Right cardiac atrium (tissue), 5 donors: ENCODE results near the gene RASGEF1C. TPM values are rescaled to one million over a fixed set of nuclear protein-coding genes. Genes with fewer than 3 reads are reported as not detected.

Experiments used
- ATAC-seq, 2 donors: fragments of 200-7000 bp; cut with Tn5 transposase; one replicate each; pipeline versions ENCODE4 v1.8.0 to v1.9.1; 2020; ENCODE audit warnings: moderate library complexity in 2 of 2, mild to moderate bottlenecking in 1 of 2
- DNase-seq, 3 donors: peaks; one replicate each; pipeline ENCODE4 v3.0.0-alpha.2; 2020
- H3K27ac ChIP-seq: one replicate; pipeline ENCODE4 v1.5.1; 2013; ENCODE audit warnings: mild to moderate bottlenecking, low read length, control low read depth, moderate library complexity
- H3K27me3 ChIP-seq: one replicate; pipeline ENCODE4 v1.6.1; 2013; ENCODE audit not compliant: control insufficient read depth, insufficient read depth
- H3K4me1 ChIP-seq: one replicate; pipeline ENCODE4 v1.6.1; 2013; ENCODE audit warnings: low read length; ENCODE audit not compliant: control insufficient read depth, insufficient read depth
- H3K4me3 ChIP-seq: one replicate; pipeline ENCODE4 v1.5.1; 2013; ENCODE audit warnings: low read length, control low read depth
- H3K9me3 ChIP-seq: one replicate; pipeline ENCODE4 v1.6.1; 2013; ENCODE audit warnings: low read length; ENCODE audit not compliant: control insufficient read depth
- WGBS: extraction: QIAGEN DNeasy Blood & Tissue Kit; methylation state at CpG from one replicate; pipeline ENCODE4 v1.1.7; 2013; 5-methylcytosine and 5-hydroxymethylcytosine counted together
- intact Hi-C, 4 donors: fragments of 100-400 bp; cut with DNase I; formaldehyde crosslinking; loops; one replicate each; pipeline versions ENCODE4 v1.11.0 to v1.14.0; 2022 to 2023
- polyA plus RNA-seq: library from polyadenylated mRNA; stranded (reverse); fragments of 200-250 nt; gene quantifications from one replicate; pipeline ENCODE4 v1.2.3, GENCODE V29; 2013
- total RNA-seq, 4 donors: library from RNA; stranded (reverse); fragmentation: NEBNext Ultra II Directional; extraction: Animal tissue kit (Norgen Biotek cat#: 25700); gene quantifications; one replicate each; pipeline ENCODE4 v1.2.1, GENCODE V29; 2021
- donor health status: healthy with polysubstance abuse.
- donor health status: DM: no; HTN: yes; CAD: no.
- donor health status: DM: no; HTN: no; CAD: no.
- donor health status: DM: no; HTN: yes; CAD: no; lungs with severe emphysema.
- donor health status: DM: yes; HTN: yes; CAD: no.

Gene RASGEF1C
- total and polyA plus RNA-seq, 5 donors: 0.39 to 0.82 (median 0.54) TPM

- intact Hi-C loops: no loop called here
- no peak overlapping the region for H3K27ac ChIP-seq
- no peaks in the 10 kb centered on the region for H3K27me3 ChIP-seq
- no peaks in the 10 kb centered on the region for H3K9me3 ChIP-seq
- DNase-seq: no peak
- no peak overlapping the region for H3K4me3 ChIP-seq
- no peaks in the 10 kb centered on the region for H3K4me1 ChIP-seq
- 81% methylated on average over 25 of the region's 25 CpGs for WGBS
- ATAC-seq: no peak
Observed at GRCh38 chr5:180178531-180179441, 30.2 kb downstream of the RASGEF1C start.

- H3K27me3 ChIP-seq: no peaks in the 10 kb centered on the region
- H3K27ac ChIP-seq: no peak overlapping the region
- H3K9me3 ChIP-seq: no peaks in the 10 kb centered on the region
- DNase-seq (no peak), ATAC-seq (no peak)
- intact Hi-C loops: no loop called here
- 94% methylated on average over 8 of the region's 8 CpGs for WGBS
- no peak overlapping the region for H3K4me3 ChIP-seq
- H3K4me1 ChIP-seq: no peaks in the 10 kb centered on the region
Observed at GRCh38 chr5:180176191-180176590, 32.8 kb downstream of the RASGEF1C start.

GRCh38 chr5:180175015-180175431 is 34.0 kb downstream of the RASGEF1C start:
- no peaks in the 10 kb centered on the region for H3K27me3 ChIP-seq
- no peak for ATAC-seq
- H3K27ac ChIP-seq: no peak overlapping the region

GRCh38 chr5:180174587-180174972 is 34.4 kb downstream of the RASGEF1C start:
- Histone ChIP-seq H3K27me3 (no peaks in the 10 kb centered on the region), H3K27ac (no peak overlapping the region), H3K9me3 (no peaks in the 10 kb centered on the region), H3K4me3 (no peak overlapping the region), H3K4me1 (no peaks in the 10 kb centered on the region)
- 78% methylated on average over 12 of the region's 12 CpGs for WGBS
- DNase-seq (no peak), ATAC-seq (no peak)
- intact Hi-C loops: no loop called here

More at GRCh38 chr5:180175015-180175431, 34.0 kb downstream of the RASGEF1C start:
- DNase-seq: no peak
- Histone ChIP-seq H3K4me3 (no peak overlapping the region), H3K4me1 (no peaks in the 10 kb centered on the region), H3K9me3 (no peaks in the 10 kb centered on the region)
- 83% methylated on average over 7 of the region's 7 CpGs for WGBS
- intact Hi-C loops: no loop called here

- 67% methylated on average over 27 of the region's 27 CpGs for WGBS
- intact Hi-C loops: no loop called here
- Histone ChIP-seq H3K4me3 (no peak overlapping the region), H3K9me3 (no peaks in the 10 kb centered on the region), H3K4me1 (no peaks in the 10 kb centered on the region), H3K27ac (no peak overlapping the region), H3K27me3 (no peaks in the 10 kb centered on the region)
- DNase-seq: no peak
- no peak for ATAC-seq
Observed at GRCh38 chr5:180173875-180174586, 35.0 kb downstream of the RASGEF1C start.

- H3K4me3 ChIP-seq: no peak overlapping the region
- no peak for DNase-seq
- no peak for ATAC-seq
- H3K27me3 ChIP-seq: no peaks in the 10 kb centered on the region
- 79% methylated on average over 4 of the region's 4 CpGs for WGBS
- H3K4me1 ChIP-seq: no peaks in the 10 kb centered on the region
- H3K9me3 ChIP-seq: no peaks in the 10 kb centered on the region
- no peak overlapping the region for H3K27ac ChIP-seq
- intact Hi-C loops: no loop called here
Observed at GRCh38 chr5:180173198-180173544, 35.8 kb downstream of the RASGEF1C start.

- Histone ChIP-seq H3K4me1 (no peaks in the 10 kb centered on the region), H3K4me3 (no peak overlapping the region), H3K27ac (no peak overlapping the region), H3K27me3 (no peaks in the 10 kb centered on the region), H3K9me3 (no peaks in the 10 kb centered on the region)
- intact Hi-C loops: no loop called here
- peak; percentile 52 to 81 (median 68) for DNase-seq
- 54% methylated on average over 11 of the region's 11 CpGs for WGBS
- peak; percentile 24 to 41 for ATAC-seq
Observed at GRCh38 chr5:180172447-180173197, 36.4 kb downstream of the RASGEF1C start.

- DNase-seq: no peak
- H3K4me3 ChIP-seq: no peak overlapping the region
- H3K27me3 ChIP-seq: no peaks in the 10 kb centered on the region
- H3K4me1 ChIP-seq: no peaks in the 10 kb centered on the region
- WGBS: 79% methylated on average over 14 of the region's 14 CpGs
- intact Hi-C loops: no loop called here
- H3K27ac ChIP-seq: no peak overlapping the region
- H3K9me3 ChIP-seq: no peaks in the 10 kb centered on the region
- no peak for ATAC-seq
Observed at GRCh38 chr5:180171568-180172094, 37.4 kb downstream of the RASGEF1C start.

- intact Hi-C loops: no loop called here
Observed at GRCh38 chr5:180170810-180171567, 38.0 kb downstream of the RASGEF1C start.

GRCh38 chr5:180170106-180170809 is 38.8 kb downstream of the RASGEF1C start:
- ATAC-seq (peak; percentile 40 to 49), DNase-seq (peak in 1 of 3 donors; percentile 60)
- WGBS: 53% methylated on average over 32 of the region's 32 CpGs
- Histone ChIP-seq H3K27me3 (no peaks in the 10 kb centered on the region), H3K9me3 (no peaks in the 10 kb centered on the region), H3K27ac (no peak overlapping the region), H3K4me3 (no peak overlapping the region), H3K4me1 (no peaks in the 10 kb centered on the region)
- intact Hi-C loops: no loop called here

More at GRCh38 chr5:180170810-180171567, 38.0 kb downstream of the RASGEF1C start:
- no peaks in the 10 kb centered on the region for H3K4me1 ChIP-seq
- H3K9me3 ChIP-seq: no peaks in the 10 kb centered on the region
- DNase-seq (peak in 1 of 3 donors; percentile 24), ATAC-seq (no peak)
- H3K27ac ChIP-seq: no peak overlapping the region
- H3K27me3 ChIP-seq: no peaks in the 10 kb centered on the region
- no peak overlapping the region for H3K4me3 ChIP-seq
- 82% methylated on average over 19 of the region's 19 CpGs for WGBS
